ENCODE results near the gene MAGI1. TPM values are rescaled to one million over a fixed set of nuclear protein-coding genes. Genes with fewer than 3 reads are reported as not detected.

MAGI1 gene
- total RNA-seq, 1 donor from 2014 or later: not detected

- no peaks in the 10 kb centered on the region for H3K9me3 Mint-ChIP-seq
- TF ChIP-seq CTCF (IDR thresholded peaks at IDR 0.05): no peak
- POLR2A ChIA-PET: no interaction called here
- no peak overlapping the region for H3K27ac Mint-ChIP-seq
- H3K4me3 Mint-ChIP-seq: no peak overlapping the region
- no peak for DNase-seq
- intact Hi-C loops (cut with micrococcal nuclease): no loop called here
- ATAC-seq (ENCODE audit: low read depth): no peak
- H3K27me3 Mint-ChIP-seq: no peaks in the 10 kb centered on the region
- CTCF ChIA-PET: no interaction called here
- no peaks in the 10 kb centered on the region for H3K4me1 Mint-ChIP-seq
- no peaks in the 10 kb centered on the region for H3K36me3 Mint-ChIP-seq (ENCODE audit: low read depth)
Measured at GRCh38 chr3:65563861-65564260, 474.9 kb downstream of the MAGI1 start.

GRCh38 chr3:65562447-65562846, 476.3 kb downstream of the MAGI1 start:
- no peak for TF ChIP-seq CTCF (IDR thresholded peaks at IDR 0.05)
- Mint-ChIP-seq H3K4me1 (no peaks in the 10 kb centered on the region), H3K27me3 (no peaks in the 10 kb centered on the region), H3K9me3 (no peaks in the 10 kb centered on the region), H3K36me3 (ENCODE audit: low read depth) (no peaks in the 10 kb centered on the region), H3K4me3 (no peak overlapping the region), H3K27ac (no peak overlapping the region)
- no peak for ATAC-seq (ENCODE audit: low read depth)
- intact Hi-C loops (cut with micrococcal nuclease): no loop called here
- DNase-seq: no peak
- ChIA-PET POLR2A (no interaction called here), CTCF (no interaction called here)

- CTCF ChIA-PET: no interaction called here
- no peaks in the 10 kb centered on the region for H3K36me3 Mint-ChIP-seq (ENCODE audit: low read depth)
- H3K4me3 Mint-ChIP-seq: no peak overlapping the region
- peaks cover 3% of the 10 kb centered on the region for H3K9me3 Mint-ChIP-seq
- H3K27me3 Mint-ChIP-seq: no peaks in the 10 kb centered on the region
- H3K27ac Mint-ChIP-seq: no peak overlapping the region
- ATAC-seq (ENCODE audit: low read depth) (no peak), DNase-seq (no peak)
- intact Hi-C loops (cut with micrococcal nuclease): no loop called here
- POLR2A ChIA-PET: no interaction called here
- no peak for TF ChIP-seq CTCF (IDR thresholded peaks at IDR 0.05)
- H3K4me1 Mint-ChIP-seq: no peaks in the 10 kb centered on the region
Measured at GRCh38 chr3:65561617-65562016, 477.1 kb downstream of the MAGI1 start.

GRCh38 chr3:65560901-65561300, 477.8 kb downstream of the MAGI1 start:
- intact Hi-C loops (cut with micrococcal nuclease): no loop called here
- ChIA-PET CTCF (no interaction called here), POLR2A (no interaction called here)
- H3K27me3 Mint-ChIP-seq: no peaks in the 10 kb centered on the region
- DNase-seq (no peak), ATAC-seq (ENCODE audit: low read depth) (no peak)
- peaks cover 3% of the 10 kb centered on the region for H3K9me3 Mint-ChIP-seq
- no peak overlapping the region for H3K4me3 Mint-ChIP-seq
- no peak overlapping the region for H3K27ac Mint-ChIP-seq
- no peak for TF ChIP-seq CTCF (IDR thresholded peaks at IDR 0.05)
- H3K36me3 Mint-ChIP-seq (ENCODE audit: low read depth): no peaks in the 10 kb centered on the region
- H3K4me1 Mint-ChIP-seq: no peaks in the 10 kb centered on the region

- H3K9me3 Mint-ChIP-seq: peaks cover 3% of the 10 kb centered on the region
- no peaks in the 10 kb centered on the region for H3K4me1 Mint-ChIP-seq
- no peak for DNase-seq
- ChIA-PET POLR2A (no interaction called here), CTCF (no interaction called here)
- ATAC-seq (ENCODE audit: low read depth): no peak
- H3K27me3 Mint-ChIP-seq: no peaks in the 10 kb centered on the region
- H3K4me3 Mint-ChIP-seq: no peak overlapping the region
- no peak for TF ChIP-seq CTCF (IDR thresholded peaks at IDR 0.05)
- no peak overlapping the region for H3K27ac Mint-ChIP-seq
- H3K36me3 Mint-ChIP-seq (ENCODE audit: low read depth): no peaks in the 10 kb centered on the region
- intact Hi-C loops (cut with micrococcal nuclease): no loop called here
Measured at GRCh38 chr3:65560133-65560532, 478.6 kb downstream of the MAGI1 start.

Data from activated B cell treated with CpG ODN at 0.5 μM for 24 hours (primary cell).